Retina (tissue), 1 donor: ENCODE measurements around the gene NUP153.
"Not testable (repeated sequence)": the region's sequence is repeated elsewhere in the genome, so short reads cannot be mapped to it uniquely, and the experiment has no call there.

ENCODE experiments used
- DNase-seq: peaks from one replicate; pipeline ENCODE4 v3.0.0-alpha.2; 2016

The NUP153 gene

GRCh38 chr6:17712576-17712975 is 5.9 kb upstream of the NUP153 start:
- no peak for DNase-seq

GRCh38 chr6:17710331-17710730 is 3.6 kb upstream of the NUP153 start:
- no peak for DNase-seq

GRCh38 chr6:17709476-17709875 is 2.8 kb upstream of the NUP153 start:
- DNase-seq: no peak

- DNase-seq: not testable (repeated sequence)
These were observed 1.3 kb upstream of the NUP153 start for GRCh38 chr6:17708035-17708434.

DNA sequence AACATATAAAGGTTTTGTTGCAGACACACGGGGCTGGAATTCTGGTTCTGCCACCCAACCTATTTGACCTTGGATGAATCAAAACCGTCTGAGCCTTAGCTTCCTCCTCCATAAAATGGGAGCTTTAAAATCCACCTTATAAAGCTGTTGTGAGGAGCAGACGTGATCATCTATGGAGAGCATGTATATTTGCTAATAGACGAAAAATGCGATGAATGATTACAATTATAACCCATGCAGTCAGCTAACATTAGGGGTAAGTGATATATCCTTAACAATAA is 586 bp upstream of the NUP153 start:
- no peak for DNase-seq

DNA sequence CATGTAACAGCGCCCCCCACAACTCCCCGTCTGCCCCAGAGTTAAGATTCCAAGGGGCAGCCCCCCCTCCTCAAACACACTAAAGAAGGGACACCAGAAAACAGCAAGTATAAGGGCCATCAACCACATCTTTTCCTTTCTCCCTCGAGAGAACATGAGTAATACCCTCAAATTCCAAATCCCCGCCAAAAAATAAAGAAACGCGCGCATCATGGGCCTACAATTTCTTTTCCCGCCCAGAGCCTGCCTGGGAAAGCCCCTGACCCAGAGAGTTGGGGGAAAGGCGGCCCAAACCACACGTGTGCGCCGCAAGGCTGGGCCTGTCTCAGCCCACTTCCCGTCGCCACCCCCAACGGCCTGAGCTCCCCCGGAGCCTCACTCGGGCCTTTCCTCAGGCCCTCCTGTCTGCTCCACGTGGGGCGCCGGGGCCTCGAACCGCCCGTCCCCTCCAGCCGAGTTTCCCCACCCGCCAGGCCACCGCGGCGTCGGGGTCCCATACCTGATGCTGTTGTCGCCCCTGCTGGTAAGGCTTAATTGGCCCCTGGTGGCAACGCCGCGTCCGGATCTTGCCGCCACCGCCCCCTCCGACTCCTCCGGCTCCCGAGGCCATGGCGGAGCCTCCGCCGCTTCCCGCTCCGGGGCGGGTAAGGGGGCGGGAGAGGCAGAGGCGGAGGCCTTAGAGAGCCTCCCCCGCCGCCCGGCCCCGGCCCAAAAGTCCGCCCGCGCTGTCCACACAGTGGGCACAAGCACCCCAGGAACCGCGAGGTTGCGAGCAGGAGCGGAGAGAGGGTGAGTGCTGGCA is 746 bp downstream of the NUP153 start:
- no peak for DNase-seq

GRCh38 chr6:17705428-17705777 is 1.3 kb downstream of the NUP153 start:
- no peak for DNase-seq

DNA sequence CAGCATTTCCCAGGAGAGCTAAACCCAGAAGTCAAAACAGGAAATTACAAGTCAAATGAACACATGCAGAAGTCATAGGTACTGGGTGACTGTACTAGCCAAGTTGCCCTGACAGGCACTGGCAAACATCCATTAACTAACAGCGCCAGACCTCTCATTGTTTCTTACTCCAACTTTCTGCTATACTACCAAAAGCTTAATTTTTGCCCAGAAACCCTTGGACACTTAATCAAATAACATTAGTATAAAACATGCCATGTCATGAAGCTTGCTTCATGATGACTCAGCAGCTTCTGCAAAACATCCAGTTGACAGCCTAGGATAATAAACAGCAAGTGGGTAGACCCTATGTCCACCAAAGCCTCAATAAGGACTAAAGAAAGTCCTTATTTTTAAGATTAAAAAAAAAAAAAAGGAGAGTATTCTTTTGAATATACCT is 3.5 kb downstream of the NUP153 start:
- DNase-seq: no peak

GRCh38 chr6:17700421-17701416 is 6.0 kb downstream of the NUP153 start:
- DNase-seq: no peak

- no peak for DNase-seq
These were observed 14.7 kb downstream of the NUP153 start for GRCh38 chr6:17691925-17692538.

DNA sequence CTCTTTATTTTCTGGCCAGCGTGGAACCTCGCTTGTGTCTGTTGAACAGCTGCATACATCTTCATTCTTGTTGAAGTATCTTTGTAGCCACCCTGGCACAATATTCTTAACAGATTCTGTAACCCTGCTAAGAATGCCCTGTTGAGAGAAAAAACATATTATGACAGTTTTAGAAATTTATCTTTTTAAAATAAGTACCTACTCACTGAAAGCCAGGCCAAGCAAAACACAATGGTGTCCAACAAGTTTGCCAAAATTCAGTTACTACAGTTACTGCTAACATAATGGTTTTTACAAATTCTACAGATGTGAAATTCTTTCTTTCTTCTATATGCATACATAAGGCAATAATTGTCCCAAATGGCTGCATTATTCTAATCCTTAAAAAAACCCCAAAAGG is 18.2 kb downstream of the NUP153 start:
- DNase-seq: no peak

GRCh38 chr6:17687136-17687535 is 19.6 kb downstream of the NUP153 start:
- DNase-seq: no peak

GRCh38 chr6:17684134-17684533 is 22.6 kb downstream of the NUP153 start:
- no peak for DNase-seq

- DNase-seq: no peak
These were observed 23.3 kb downstream of the NUP153 start for GRCh38 chr6:17683428-17683827.

GRCh38 chr6:17679726-17680125 is 27.0 kb downstream of the NUP153 start:
- DNase-seq: no peak

- no peak for DNase-seq
These were observed 29.1 kb downstream of the NUP153 start for GRCh38 chr6:17677602-17678001.

- DNase-seq: no peak
These were observed 33.0 kb downstream of the NUP153 start for GRCh38 chr6:17673543-17674254.

- no peak for DNase-seq
These were observed 34.5 kb downstream of the NUP153 start for GRCh38 chr6:17672064-17672718.

DNA sequence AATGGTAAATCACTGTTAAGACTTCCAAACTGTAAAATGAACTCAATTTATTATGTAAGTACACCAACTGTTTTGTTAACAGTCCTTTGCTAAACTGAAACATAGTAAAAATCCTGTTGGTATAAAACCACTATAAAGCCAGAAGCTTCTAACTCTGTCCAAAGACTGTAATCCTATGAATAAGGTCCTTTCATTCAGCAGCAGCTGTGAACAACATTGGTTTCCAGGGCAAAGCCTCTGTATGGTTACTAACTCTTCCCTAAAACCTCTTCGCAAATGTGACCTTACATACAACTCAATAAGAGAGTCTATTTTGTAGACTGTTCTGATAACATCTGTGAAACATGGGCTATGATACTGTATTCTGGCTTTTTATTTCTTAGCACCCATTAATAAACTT is 40.1 kb downstream of the NUP153 start:
- no peak for DNase-seq

DNA sequence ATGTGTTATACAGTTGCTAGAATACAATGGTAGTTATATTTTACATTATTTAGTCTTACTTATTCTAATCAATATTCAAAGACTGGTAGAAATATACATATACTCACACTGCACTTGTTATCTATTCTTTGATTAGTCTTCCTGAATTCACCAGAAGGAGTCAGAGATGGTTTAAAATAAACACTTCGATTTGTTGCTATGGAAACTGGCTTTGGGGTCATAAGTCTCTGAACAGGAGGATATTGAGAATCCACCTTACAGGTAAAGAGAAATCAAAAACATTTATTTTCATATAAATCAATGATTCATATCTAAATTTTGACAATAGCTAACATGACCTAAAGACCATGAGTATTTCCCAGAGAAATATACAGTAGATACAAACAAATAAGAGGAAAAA is 41.6 kb downstream of the NUP153 start:
- no peak for DNase-seq

GRCh38 chr6:17663226-17663625 is 43.5 kb downstream of the NUP153 start:
- no peak for DNase-seq

- no peak for DNase-seq
These were observed 44.1 kb downstream of the NUP153 start for GRCh38 chr6:17662585-17662984.

DNA sequence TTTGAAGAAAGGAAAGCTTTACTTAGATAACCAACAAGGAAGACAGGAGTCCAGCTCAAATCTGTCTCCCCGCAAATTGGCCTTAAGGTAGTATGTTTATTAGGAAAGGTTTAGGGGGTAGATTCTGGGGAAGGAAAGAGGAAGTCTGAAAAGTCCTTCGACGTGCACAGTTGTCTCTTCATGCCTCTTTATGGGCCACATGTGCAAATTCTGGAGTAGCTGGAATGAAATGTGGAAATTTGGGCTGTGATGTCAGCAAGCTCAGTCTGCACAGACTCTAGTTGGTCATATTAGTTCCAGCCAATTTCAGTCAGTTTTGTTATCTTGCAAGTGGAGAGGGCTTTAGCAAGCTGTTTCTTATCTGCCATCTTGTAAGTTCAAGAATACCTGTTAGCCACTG is 50.1 kb downstream of the NUP153 start:
- DNase-seq: no peak
